ENCODE results near the gene SF3B4.
A peak's percentile ranks its signal among the peaks of the same experiment; 100 is the strongest.

- peak in 1 of 4 donors; percentile 21 for TF ChIP-seq POLR2A (IDR thresholded peaks at IDR 0.05)
- TF ChIP-seq, protein P1, sequence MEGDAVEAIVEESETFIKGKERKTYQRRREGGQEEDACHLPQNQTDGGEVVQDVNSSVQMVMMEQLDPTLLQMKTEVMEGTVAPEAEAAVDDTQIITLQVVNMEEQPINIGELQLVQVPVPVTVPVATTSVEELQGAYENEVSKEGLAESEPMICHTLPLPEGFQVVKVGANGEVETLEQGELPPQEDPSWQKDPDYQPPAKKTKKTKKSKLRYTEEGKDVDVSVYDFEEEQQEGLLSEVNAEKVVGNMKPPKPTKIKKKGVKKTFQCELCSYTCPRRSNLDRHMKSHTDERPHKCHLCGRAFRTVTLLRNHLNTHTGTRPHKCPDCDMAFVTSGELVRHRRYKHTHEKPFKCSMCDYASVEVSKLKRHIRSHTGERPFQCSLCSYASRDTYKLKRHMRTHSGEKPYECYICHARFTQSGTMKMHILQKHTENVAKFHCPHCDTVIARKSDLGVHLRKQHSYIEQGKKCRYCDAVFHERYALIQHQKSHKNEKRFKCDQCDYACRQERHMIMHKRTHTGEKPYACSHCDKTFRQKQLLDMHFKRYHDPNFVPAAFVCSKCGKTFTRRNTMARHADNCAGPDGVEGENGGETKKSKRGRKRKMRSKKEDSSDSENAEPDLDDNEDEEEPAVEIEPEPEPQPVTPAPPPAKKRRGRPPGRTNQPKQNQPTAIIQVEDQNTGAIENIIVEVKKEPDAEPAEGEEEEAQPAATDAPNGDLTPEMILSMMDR (IDR thresholded peaks at IDR 0.05), result no peak
These were observed 9.9 kb downstream of the SF3B4 start, which contains the start of gene SV2A for GRCh38 chr1:149917571-149918144.
